HepG2 (cell line): ENCODE measurements around the gene GALNT9. TPM values are rescaled to one million over a fixed set of nuclear protein-coding genes. Genes with fewer than 3 reads are reported as not detected.

Source experiments
- ATAC-seq: fragments of 200-7000 bp; cut with Tn5 transposase; 3 replicates; pipeline ENCODE4 v1.9.1; 2020; ENCODE audit warnings: mild to moderate bottlenecking, moderate library complexity
- BruUV-seq: library from RNA; stranded (reverse); fragments of 400-500 nt; replicated peaks from 2 replicates; lab custom pipeline; 2021; lab: Mats Ljungman, UMichigan
- CTCF ChIA-PET: fragments of 300-600 bp; formaldehyde crosslinking; extraction: SDS; loops from one replicate; lab custom pipeline; 2021; ENCODE audit warnings: low total read pairs, inconsistent platforms, low intra/inter-chr PET ratio; lab: Yijun Ruan, JAX
- POLR2A ChIA-PET: fragments of 350-600 bp; sonication (Branson Sonifier 250); formaldehyde crosslinking; loops from one replicate; lab custom pipeline; 2020; ENCODE audit warnings: antibody characterized with exemption, inconsistent platforms; lab: Yijun Ruan, JAX
- DNase-seq: peaks from one replicate; pipeline ENCODE4 v3.0.0-alpha.2; 2015; ENCODE audit warnings: low spot score
- FAIRE-seq: peaks from 3 replicates; lab custom pipeline; 2011; peaks lifted over from hg19 to GRCh38; lab: Jason Lieb, UNC
- H2AFZ ChIP-seq: one replicate; pipeline ENCODE4 v1.6.1; 2011; ENCODE audit warnings: low read length, inconsistent platforms
- H3K27ac ChIP-seq: fragments of 300-600 bp; 3 replicates; pipeline ENCODE4 v1.8.0; 2011; ENCODE audit warnings: mixed run types, mild to moderate bottlenecking, mixed read lengths, low read length, inconsistent platforms; ENCODE audit not compliant: insufficient read depth; ENCODE audit errors: extremely low read length
- H3K27me3 ChIP-seq, 2 experiments: fragments of 200-600 bp in 1 of 2; 2 replicates in 1 of 2; 3 replicates in 1 of 2; pipeline versions ENCODE4 v1.6.0 to v1.8.0; 2011; ENCODE audit warnings: low read length in 2 of 2, mild to moderate bottlenecking in 2 of 2, moderate library complexity in 2 of 2, inconsistent platforms in 1 of 2; ENCODE audit not compliant: insufficient read depth in 2 of 2, control insufficient read depth in 1 of 2
- H3K36me3 ChIP-seq, 2 experiments: fragments of 200-600 bp in 1 of 2; replicated peaks in 1 of 2; 2 replicates in 1 of 2; 3 replicates in 1 of 2; pipeline versions ENCODE4 v1.5.1 to v1.8.0; 2011; ENCODE audit warnings: low read length in 2 of 2, inconsistent platforms in 1 of 2; ENCODE audit not compliant: insufficient read depth in 2 of 2, control insufficient read depth in 1 of 2
- H3K4me1 ChIP-seq: 2 replicates; pipeline ENCODE4 v1.5.1; 2012; ENCODE audit warnings: low read length, inconsistent platforms; ENCODE audit not compliant: insufficient read depth
- H3K4me2 ChIP-seq: 2 replicates; pipeline ENCODE4 v1.6.0; 2011; ENCODE audit warnings: low read depth, low read length, inconsistent platforms
- H3K4me3 ChIP-seq, 3 experiments: fragments of 200-600 bp in 1 of 3; sonication (generic), shearing (Covaris generic) in 1 of 3; replicated peaks in 1 of 3; 2 replicates each; pipeline ENCODE4 v1.5.1; 2011 to 2016; ENCODE audit warnings: low read length in 3 of 3, inconsistent platforms in 2 of 3, low read depth in 2 of 3, mild to moderate bottlenecking in 2 of 3, control low read depth in 1 of 3, mixed read lengths in 1 of 3; ENCODE audit not compliant: insufficient read depth in 1 of 3
- H3K79me2 ChIP-seq: one replicate; pipeline ENCODE4 v1.6.1; 2011; ENCODE audit warnings: low read length, inconsistent platforms; ENCODE audit not compliant: insufficient read depth
- H3K9ac ChIP-seq: 2 replicates; pipeline ENCODE4 v1.6.0; 2011; ENCODE audit warnings: mild to moderate bottlenecking, low read depth, low read length, inconsistent platforms; ENCODE audit not compliant: insufficient read depth
- H3K9me3 ChIP-seq: 2 replicates; pipeline ENCODE4 v1.5.1; 2012; ENCODE audit warnings: mild to moderate bottlenecking, low read length
- H4K20me1 ChIP-seq: 2 replicates; pipeline ENCODE4 v1.6.0; 2011; ENCODE audit warnings: inconsistent platforms, mild to moderate bottlenecking, low read length, moderate library complexity; ENCODE audit not compliant: insufficient read depth
- GATAD2A ChIP-seq: IDR thresholded peaks from 2 replicates; pipeline ENCODE4 v1.6.1; 2016
- HDAC1 ChIP-seq: sonication (generic); formaldehyde crosslinking; IDR thresholded peaks from 2 replicates; pipeline ENCODE4 v1.5.1; 2020; ENCODE audit warnings: mild to moderate bottlenecking, missing genetic modification reagents
- HHEX ChIP-seq: IDR thresholded peaks from 2 replicates; pipeline ENCODE4 v1.6.1; 2016; ENCODE audit warnings: control low read depth
- NFATC3 ChIP-seq: sonication (generic); formaldehyde crosslinking; IDR thresholded peaks from 2 replicates; pipeline ENCODE4 v1.5.1; 2020; ENCODE audit warnings: mild to moderate bottlenecking, missing genetic modification reagents
- SRF ChIP-seq: IDR thresholded peaks from 2 replicates; pipeline ENCODE4 v1.6.1; 2011; ENCODE audit warnings: mild to moderate bottlenecking, low read depth, low read length, moderate library complexity
- THAP8 ChIP-seq: sonication (generic); formaldehyde crosslinking; IDR thresholded peaks from 2 replicates; pipeline ENCODE4 v1.5.1; 2020; ENCODE audit warnings: missing genetic modification reagents, mild to moderate bottlenecking, borderline replicate concordance
- ZNF124 ChIP-seq: sonication (generic); formaldehyde crosslinking; IDR thresholded peaks from 2 replicates; pipeline ENCODE4 v1.4.0; 2020; ENCODE audit warnings: missing genetic modification reagents
- ZNF552 ChIP-seq: sonication (generic); formaldehyde crosslinking; IDR thresholded peaks from 2 replicates; pipeline ENCODE4 v1.9.0; 2022; ENCODE audit warnings: missing genetic modification reagents, mild to moderate bottlenecking, borderline replicate concordance
- ZNF562 ChIP-seq: sonication (generic); formaldehyde crosslinking; IDR thresholded peaks from 2 replicates; pipeline ENCODE4 v1.8.0; 2022; ENCODE audit warnings: missing genetic modification reagents, borderline replicate concordance
- ZNF703 ChIP-seq: sonication (generic); formaldehyde crosslinking; IDR thresholded peaks from 2 replicates; pipeline ENCODE4 v1.5.1; 2020; ENCODE audit warnings: missing genetic modification reagents, mild to moderate bottlenecking, moderate library complexity, borderline replicate concordance
- ZNF749 ChIP-seq: sonication (generic); formaldehyde crosslinking; IDR thresholded peaks from 2 replicates; pipeline ENCODE4 v1.8.0; 2022; ENCODE audit warnings: mild to moderate bottlenecking, missing genetic modification reagents, moderate library complexity, borderline replicate concordance
- WGBS: methylation state at CpG from one replicate; pipeline ENCODE4 v1.1.6; 2017; ENCODE audit warnings: low lambda C conversion rate; 5-methylcytosine and 5-hydroxymethylcytosine counted together
- in situ Hi-C: cut with HindIII; loops from 2 replicates; pipeline ENCODE4 v1.10.0; 2017; ENCODE audit warnings: low pct_unique_long_range_greater_than_20kb; ENCODE audit not compliant: extremely low pct_ligation_motif_present
- intact Hi-C: fragments of 100-400 bp; cut with micrococcal nuclease; formaldehyde crosslinking; loops from one replicate; pipeline ENCODE4 v1.10.0; 2022; ENCODE audit not compliant: unreplicated experiment
- polyA plus RNA-seq, 8 experiments: library from polyadenylated mRNA; depleted of rRNA in 3 of 8; stranded (reverse) in 7 of 8; unstranded in 1 of 8; fragments of >200 nt; fragmentation: Illumina TruSeq in 4 of 8; extraction: Trizol in 4 of 8; gene quantifications; 2 replicates each; pipeline versions ENCODE4 v1.2.1 to v1.2.3, GENCODE V29; 2011 to 2016; ENCODE audit warnings: low read depth in 4 of 8, missing spikeins in 1 of 8, mixed read lengths in 1 of 8; ENCODE audit not compliant: insufficient read depth in 1 of 8
- total RNA-seq, 5 experiments: library from RNA; depleted of rRNA; stranded (reverse); fragments of >200 nt; fragmentation: Illumina TruSeq; extraction: Trizol; gene quantifications; 2 replicates each; pipeline ENCODE4 v1.2.3, GENCODE V29; 2016; ENCODE audit warnings: low read depth in 1 of 5
- TF ChIP-seq, protein P1 (sequence below): sonication (generic); formaldehyde crosslinking; IDR thresholded peaks from 2 replicates; pipeline ENCODE4 v1.4.0; 2020; ENCODE audit warnings: missing genetic modification reagents
- TF ChIP-seq, protein P2 (sequence below): sonication (generic); formaldehyde crosslinking; IDR thresholded peaks from 2 replicates; pipeline ENCODE4 v1.5.0; 2020; ENCODE audit warnings: missing genetic modification reagents

The GALNT9 gene
- total and polyA plus RNA-seq, 2 of the 13 experiments (the other 11 are each of a cell fraction or from before 2014, with no cell fraction given), result 0.04 TPM; not detected in 1

- Histone ChIP-seq H3K4me1 (peaks cover 9% of the 10 kb centered on the region), H3K27me3 (no peaks in the 10 kb centered on the region; a peak in 1 of 5 replicates), H3K36me3 (peaks cover 0 to 2% of the 10 kb centered on the region in 2 experiments; a peak in 1 of 5 replicates), H2AFZ (no peak overlapping the region), H3K79me2 (peaks cover 14% of the 10 kb centered on the region), H3K27ac (no peak overlapping the region), H3K9me3 (no peaks in the 10 kb centered on the region), H4K20me1 (peaks cover 1% of the 10 kb centered on the region; the same call in 1 of the 2 replicates), H3K4me3 (no peak overlapping the region), H3K9ac (no peak overlapping the region), H3K4me2 (no peak overlapping the region)
- TF ChIP-seq ZNF562 (CRISPR knock-in tag), result no peak
- no peak for TF ChIP-seq GATAD2A
- in situ Hi-C loops (no loop called here), intact Hi-C loops (no loop called here)
- no peak for ATAC-seq
- ChIA-PET POLR2A (no interaction called here), CTCF (no interaction called here)
- no peak for FAIRE-seq
- no TSS peak for BruUV-seq
- DNase-seq, result no peak
- WGBS, result 97% methylated on average over 30 of the region's 41 CpGs
These were observed 180.9 kb downstream of the GALNT9 start for GRCh38 chr12:132148368-132149045.

DNA sequence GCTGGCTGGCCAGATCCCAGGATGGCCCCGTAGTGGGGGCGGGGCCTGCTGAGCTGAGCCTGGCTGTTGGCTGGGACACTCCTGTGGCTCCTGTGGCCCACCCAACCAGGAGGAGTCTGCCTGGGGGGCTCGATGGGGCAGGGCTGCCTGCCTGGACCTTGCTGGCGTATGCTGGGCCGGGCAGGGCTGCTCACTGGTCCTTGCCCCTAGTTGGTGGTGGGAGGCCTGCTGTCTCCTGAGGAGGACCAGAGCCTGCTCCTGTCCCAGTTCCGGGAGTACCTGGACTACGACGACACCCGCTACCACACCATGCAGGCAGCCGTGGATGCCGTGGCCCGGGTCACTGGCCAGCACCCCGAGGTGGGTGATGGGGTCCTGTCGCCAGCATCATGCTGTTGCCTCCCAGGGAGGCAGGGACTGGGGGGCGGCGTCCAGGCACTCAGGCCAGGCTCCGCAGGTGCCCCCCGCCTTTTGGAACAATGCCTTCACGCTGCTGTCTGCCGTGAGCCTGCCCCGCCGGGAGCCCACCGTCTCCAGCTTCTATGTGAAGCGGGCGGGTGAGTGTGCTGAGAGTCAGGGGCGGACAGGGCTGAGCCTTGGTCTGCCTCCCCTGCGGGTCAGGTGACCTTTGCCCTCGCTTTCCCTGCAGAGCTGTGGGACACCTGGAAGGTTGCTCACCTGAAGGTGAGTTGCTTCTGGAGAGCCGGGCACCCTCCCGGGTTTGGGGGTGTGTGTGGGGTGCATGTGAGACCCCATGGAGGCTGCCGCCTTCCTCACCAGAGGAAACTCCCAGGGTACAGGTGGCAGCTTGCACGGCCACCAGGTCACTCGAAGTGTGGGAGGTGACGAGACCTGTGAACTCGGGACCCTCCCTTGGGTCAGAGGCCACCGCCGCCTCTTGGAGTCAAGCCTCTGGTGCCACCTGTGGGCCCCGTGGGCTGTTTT is 181.7 kb downstream of the GALNT9 start:
- peaks cover 22% of the 10 kb centered on the region for H3K79me2 ChIP-seq
- H3K4me2 ChIP-seq, result no peak overlapping the region
- DNase-seq (no peak), FAIRE-seq (no peak), ATAC-seq (no peak)
- peaks cover 14% of the 10 kb centered on the region for H3K4me1 ChIP-seq
- ChIA-PET POLR2A (no interaction called here), CTCF (no interaction called here)
- H2AFZ ChIP-seq, result no peak overlapping the region
- no peaks in the 10 kb centered on the region for H3K9me3 ChIP-seq
- in situ Hi-C loops, result no loop called here
- no peak overlapping the region for H3K4me3 ChIP-seq
- BruUV-seq, result no TSS peak
- peaks cover 0 to 2% of the 10 kb centered on the region in 2 experiments; a peak in 1 of 5 replicates for H3K36me3 ChIP-seq
- no peaks in the 10 kb centered on the region; a peak in 1 of 5 replicates for H3K27me3 ChIP-seq
- no peak overlapping the region for H3K9ac ChIP-seq
- no peak overlapping the region for H3K27ac ChIP-seq
- H4K20me1 ChIP-seq, result no peaks in the 10 kb centered on the region
- intact Hi-C loops, result no loop called here
- 95% methylated on average over 11 of the region's 38 CpGs for WGBS
- TF ChIP-seq HHEX (no peak), ZNF552 (CRISPR knock-in tag) (no peak), THAP8 (CRISPR knock-in tag) (no peak), NFATC3 (no peak), HDAC1 (CRISPR knock-in tag) (no peak), ZNF124 (CRISPR knock-in tag) (no peak), ZNF703 (CRISPR knock-in tag) (no peak), ZNF749 (no peak), SRF (no peak)
- TF ChIP-seq, protein P1, sequence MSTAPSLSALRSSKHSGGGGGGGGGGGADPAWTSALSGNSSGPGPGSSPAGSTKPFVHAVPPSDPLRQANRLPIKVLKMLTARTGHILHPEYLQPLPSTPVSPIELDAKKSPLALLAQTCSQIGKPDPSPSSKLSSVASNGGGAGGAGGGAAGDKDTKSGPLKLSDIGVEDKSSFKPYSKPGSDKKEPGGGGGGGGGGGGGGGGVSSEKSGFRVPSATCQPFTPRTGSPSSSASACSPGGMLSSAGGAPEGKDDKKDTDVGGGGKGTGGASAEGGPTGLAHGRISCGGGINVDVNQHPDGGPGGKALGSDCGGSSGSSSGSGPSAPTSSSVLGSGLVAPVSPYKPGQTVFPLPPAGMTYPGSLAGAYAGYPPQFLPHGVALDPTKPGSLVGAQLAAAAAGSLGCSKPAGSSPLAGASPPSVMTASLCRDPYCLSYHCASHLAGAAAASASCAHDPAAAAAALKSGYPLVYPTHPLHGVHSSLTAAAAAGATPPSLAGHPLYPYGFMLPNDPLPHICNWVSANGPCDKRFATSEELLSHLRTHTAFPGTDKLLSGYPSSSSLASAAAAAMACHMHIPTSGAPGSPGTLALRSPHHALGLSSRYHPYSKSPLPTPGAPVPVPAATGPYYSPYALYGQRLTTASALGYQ (CRISPR knock-in tag), result no peak
- TF ChIP-seq, protein P2, sequence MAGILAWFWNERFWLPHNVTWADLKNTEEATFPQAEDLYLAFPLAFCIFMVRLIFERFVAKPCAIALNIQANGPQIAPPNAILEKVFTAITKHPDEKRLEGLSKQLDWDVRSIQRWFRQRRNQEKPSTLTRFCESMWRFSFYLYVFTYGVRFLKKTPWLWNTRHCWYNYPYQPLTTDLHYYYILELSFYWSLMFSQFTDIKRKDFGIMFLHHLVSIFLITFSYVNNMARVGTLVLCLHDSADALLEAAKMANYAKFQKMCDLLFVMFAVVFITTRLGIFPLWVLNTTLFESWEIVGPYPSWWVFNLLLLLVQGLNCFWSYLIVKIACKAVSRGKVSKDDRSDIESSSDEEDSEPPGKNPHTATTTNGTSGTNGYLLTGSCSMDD (CRISPR knock-in tag), result no peak
